Gastrocnemius medialis (tissue), 4 donors: ENCODE data around the gene GAS2L1.

Experiments used
- POLR2A ChIP-seq, 2 donors: fragments of 450-650 bp; IDR thresholded peaks; one replicate each; pipeline ENCODE4 v1.6.1; 2017; ENCODE audit warnings: antibody characterized with exemption in 2 of 2, mild to moderate bottlenecking in 2 of 2, moderate library complexity in 2 of 2
- TF ChIP-seq, protein P1 (sequence below), 5 experiments: fragments of 450-650 bp in 3 of 5; fragments of 200-600 bp in 2 of 5; sonication (generic) in 2 of 5; IDR thresholded peaks in 4 of 5; conservative IDR thresholded peaks in 1 of 5; 1 replicate in 4 of 5; 2 replicates in 1 of 5; pipeline ENCODE4 v1.5.1; 2016 to 2019; ENCODE audit warnings: antibody characterized with exemption in 5 of 5, mild to moderate bottlenecking in 3 of 5, moderate library complexity in 3 of 5

DNA sequence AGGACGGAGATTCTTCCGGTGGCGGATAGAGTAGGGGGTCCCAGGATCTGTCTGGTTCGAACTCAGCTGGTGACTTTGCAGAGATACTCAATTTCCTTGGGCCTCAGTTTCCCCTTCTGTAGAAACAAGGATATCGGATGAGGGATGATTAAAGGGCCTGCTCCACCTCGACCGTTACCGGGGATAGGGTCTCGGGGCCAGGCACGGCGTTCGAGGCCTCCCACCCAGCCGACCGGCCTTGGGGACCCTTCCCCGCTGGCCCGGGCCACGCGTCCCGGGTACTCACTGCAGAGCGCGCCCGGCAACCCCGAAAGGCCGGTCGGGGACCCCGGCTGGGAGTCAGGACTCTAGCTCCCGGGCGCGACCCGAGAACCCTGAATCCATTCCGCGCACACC, 39.0 kb upstream of the GAS2L1 start:
- no peak for TF ChIP-seq POLR2A (IDR thresholded peaks at IDR 0.05)
- TF ChIP-seq, protein P1, sequence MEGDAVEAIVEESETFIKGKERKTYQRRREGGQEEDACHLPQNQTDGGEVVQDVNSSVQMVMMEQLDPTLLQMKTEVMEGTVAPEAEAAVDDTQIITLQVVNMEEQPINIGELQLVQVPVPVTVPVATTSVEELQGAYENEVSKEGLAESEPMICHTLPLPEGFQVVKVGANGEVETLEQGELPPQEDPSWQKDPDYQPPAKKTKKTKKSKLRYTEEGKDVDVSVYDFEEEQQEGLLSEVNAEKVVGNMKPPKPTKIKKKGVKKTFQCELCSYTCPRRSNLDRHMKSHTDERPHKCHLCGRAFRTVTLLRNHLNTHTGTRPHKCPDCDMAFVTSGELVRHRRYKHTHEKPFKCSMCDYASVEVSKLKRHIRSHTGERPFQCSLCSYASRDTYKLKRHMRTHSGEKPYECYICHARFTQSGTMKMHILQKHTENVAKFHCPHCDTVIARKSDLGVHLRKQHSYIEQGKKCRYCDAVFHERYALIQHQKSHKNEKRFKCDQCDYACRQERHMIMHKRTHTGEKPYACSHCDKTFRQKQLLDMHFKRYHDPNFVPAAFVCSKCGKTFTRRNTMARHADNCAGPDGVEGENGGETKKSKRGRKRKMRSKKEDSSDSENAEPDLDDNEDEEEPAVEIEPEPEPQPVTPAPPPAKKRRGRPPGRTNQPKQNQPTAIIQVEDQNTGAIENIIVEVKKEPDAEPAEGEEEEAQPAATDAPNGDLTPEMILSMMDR (IDR thresholded peaks at IDR 0.05 in 4 of 5, conservative IDR thresholded peaks at IDR 0.05 in 1 of 5), result no peak
